ENCODE results near the gene ADNP. TPM values are rescaled to one million over a fixed set of nuclear protein-coding genes. Genes with fewer than 3 reads are reported as not detected.

The ADNP gene
- total RNA-seq, 2 donors from 2014 or later, result 32.5 to 61.4 TPM

GRCh38 chr20:50953196-50953595 lies 22.0 kb upstream of the ADNP start:
- Histone ChIP-seq H3K4me3 (no peak overlapping the region), H3K4me1 (ENCODE audit: control insufficient read depth in 1 of 2, low read depth in 2 of 2) (peaks cover 20 to 26% of the 10 kb centered on the region in 2 donors), H3K9me3 (no peaks in the 10 kb centered on the region), H3K27me3 (replicated peaks; ENCODE audit: insufficient read depth) (no peaks in the 10 kb centered on the region), H3K36me3 (peaks cover 29% of the 10 kb centered on the region), H3K27ac (no peak overlapping the region)
- DNase-seq (ENCODE audit: low spot score) (no peak), ATAC-seq (ENCODE audit: insufficient number of reproducible peaks, low FRiP score, low read depth) (no peak)
- TF ChIP-seq CTCF (IDR thresholded peaks at IDR 0.05), result no peak

DNA sequence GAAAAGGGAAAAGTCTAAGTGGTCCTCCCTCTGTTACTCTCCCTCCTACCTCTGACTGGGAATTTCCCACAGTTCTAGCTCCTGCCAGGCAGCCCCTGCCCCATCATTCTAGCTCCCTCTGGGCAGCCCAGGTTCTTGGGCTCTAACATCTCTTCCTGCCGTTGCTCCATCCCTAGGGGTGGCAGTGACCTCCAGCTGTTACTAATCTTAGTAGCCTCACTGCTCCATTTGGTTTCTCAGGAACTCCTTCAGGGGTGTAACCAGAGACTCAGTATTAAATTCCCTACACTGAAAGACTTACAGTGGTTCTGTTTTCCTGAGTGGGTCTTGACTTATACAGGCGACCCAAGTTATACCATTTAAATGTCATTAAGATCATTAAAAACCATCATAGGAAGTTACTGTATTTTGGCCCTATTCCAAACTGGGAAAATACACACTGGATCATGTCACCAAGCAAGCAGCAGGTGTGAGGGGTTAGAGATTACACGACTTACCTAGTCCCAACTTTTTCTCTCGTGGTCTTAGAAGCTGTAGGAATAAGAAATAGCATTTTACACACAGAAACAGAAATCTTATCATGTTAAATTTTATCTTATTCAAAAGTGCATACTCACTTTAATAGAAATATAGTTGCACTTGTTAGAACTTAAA lies 17.0 kb upstream of the ADNP start:
- no peaks in the 10 kb centered on the region for H3K9me3 ChIP-seq
- no peaks in the 10 kb centered on the region for H3K27me3 ChIP-seq (replicated peaks; ENCODE audit: insufficient read depth)
- no peak overlapping the region for H3K4me3 ChIP-seq
- DNase-seq (ENCODE audit: low spot score) (no peak), ATAC-seq (ENCODE audit: insufficient number of reproducible peaks, low FRiP score, low read depth) (no peak)
- H3K27ac ChIP-seq, result no peak overlapping the region
- H3K36me3 ChIP-seq, result peaks cover 70% of the 10 kb centered on the region
- no peaks in the 10 kb centered on the region for H3K4me1 ChIP-seq (ENCODE audit: control insufficient read depth in 1 of 2, low read depth in 2 of 2)
- TF ChIP-seq CTCF (IDR thresholded peaks at IDR 0.05), result no peak

GRCh38 chr20:50943069-50943468 lies 11.8 kb upstream of the ADNP start:
- Histone ChIP-seq H3K27ac (no peak overlapping the region), H3K36me3 (peaks cover 86% of the 10 kb centered on the region), H3K27me3 (replicated peaks; ENCODE audit: insufficient read depth) (no peaks in the 10 kb centered on the region), H3K4me1 (ENCODE audit: control insufficient read depth in 1 of 2, low read depth in 2 of 2) (no peaks in the 10 kb centered on the region), H3K9me3 (no peaks in the 10 kb centered on the region), H3K4me3 (no peak overlapping the region)
- no peak for TF ChIP-seq CTCF (IDR thresholded peaks at IDR 0.05)
- DNase-seq (ENCODE audit: low spot score) (no peak), ATAC-seq (ENCODE audit: insufficient number of reproducible peaks, low FRiP score, low read depth) (no peak)

- Histone ChIP-seq H3K36me3 (peaks cover 29% of the 10 kb centered on the region), H3K4me3 (no peak overlapping the region), H3K27ac (no peak overlapping the region), H3K9me3 (no peaks in the 10 kb centered on the region), H3K4me1 (ENCODE audit: control insufficient read depth in 1 of 2, low read depth in 2 of 2) (peaks cover 7 to 18% of the 10 kb centered on the region in 2 donors), H3K27me3 (replicated peaks; ENCODE audit: insufficient read depth) (no peaks in the 10 kb centered on the region)
- ATAC-seq (ENCODE audit: insufficient number of reproducible peaks, low FRiP score, low read depth), result no peak
- no peak for TF ChIP-seq CTCF (IDR thresholded peaks at IDR 0.05)
- no peak for DNase-seq (ENCODE audit: low spot score)
Observed at GRCh38 chr20:50933589-50933988, 2.4 kb upstream of the ADNP start.

- H3K4me1 ChIP-seq (ENCODE audit: control insufficient read depth in 1 of 2, low read depth in 2 of 2), result peaks cover 15 to 25% of the 10 kb centered on the region in 2 donors
- H3K27ac ChIP-seq, result peak overlapping the region in 1 of 2 donors; percentile 92
- H3K36me3 ChIP-seq, result peaks cover 26% of the 10 kb centered on the region
- no peak for TF ChIP-seq CTCF (IDR thresholded peaks at IDR 0.05)
- DNase-seq (ENCODE audit: low spot score) (no peak), ATAC-seq (ENCODE audit: insufficient number of reproducible peaks, low FRiP score, low read depth) (no peak)
- no peak overlapping the region for H3K4me3 ChIP-seq
- no peaks in the 10 kb centered on the region for H3K9me3 ChIP-seq
- no peaks in the 10 kb centered on the region for H3K27me3 ChIP-seq (replicated peaks; ENCODE audit: insufficient read depth)
Observed at GRCh38 chr20:50932691-50933280, 1.5 kb upstream of the ADNP start.

All from thoracic aorta (tissue), 2 donors.